ENCODE results near the gene KRTAP5-7. TPM values are rescaled to one million over a fixed set of nuclear protein-coding genes. Genes with fewer than 3 reads are reported as not detected.

KRTAP5-7 gene
- total RNA-seq, 2 donors from 2014 or later = not detected

- Mint-ChIP-seq H3K9me3 (no peaks in the 10 kb centered on the region), H3K27me3 (ENCODE audit: insufficient read depth) (no peaks in the 10 kb centered on the region), H3K36me3 (ENCODE audit: low read depth) (peaks cover 74% of the 10 kb centered on the region), H3K4me1 (peaks cover 11% of the 10 kb centered on the region), H3K4me3 (no peak overlapping the region), H3K27ac (no peak overlapping the region)
- Histone ChIP-seq H3K9ac (ENCODE audit: extremely low read depth, low read length, poor library complexity, severe bottlenecking) (no peak overlapping the region), H3K4me1 (ENCODE audit: control insufficient read depth, insufficient read depth, low read length) (peaks cover 2% of the 10 kb centered on the region), H3K4me3 (ENCODE audit: low read length) (no peak overlapping the region), H3K36me3 (ENCODE audit: control insufficient read depth, insufficient read depth, low read length) (peaks cover 60% of the 10 kb centered on the region), H3K27me3 (ENCODE audit: control insufficient read depth, insufficient read depth, low read length, poor library complexity, severe bottlenecking) (no peaks in the 10 kb centered on the region), H3K9me3 (ENCODE audit: control insufficient read depth, low read length) (peaks cover 8% of the 10 kb centered on the region), H3K27ac (ENCODE audit: low read depth, low read length) (no peak overlapping the region)
- DNase-seq = no peak
- WGBS, 2 experiments (ENCODE audit: insufficient coverage in 1 of 2, insufficient read length in 1 of 2) = 83% methylated on average over 6 of the region's 6 CpGs
- TF ChIP-seq CTCF (conservative IDR thresholded peaks at IDR 0.05) = no peak
Measured at GRCh38 chr11:71483692-71484091, 43.4 kb upstream of the KRTAP5-7 start.

GRCh38 chr11:71484248-71485062 lies 42.6 kb upstream of the KRTAP5-7 start:
- Mint-ChIP-seq H3K27ac (no peak overlapping the region), H3K4me1 (peaks cover 15% of the 10 kb centered on the region), H3K9me3 (no peaks in the 10 kb centered on the region), H3K4me3 (no peak overlapping the region), H3K27me3 (ENCODE audit: insufficient read depth) (no peaks in the 10 kb centered on the region), H3K36me3 (ENCODE audit: low read depth) (peaks cover 77% of the 10 kb centered on the region)
- peaks cover 8% of the 10 kb centered on the region for H3K9me3 ChIP-seq (ENCODE audit: control insufficient read depth, low read length)
- 93 to 94% methylated on average over 21 to 23 of the region's 23 CpGs for WGBS, 2 experiments (ENCODE audit: insufficient coverage in 1 of 2, insufficient read length in 1 of 2)
- H3K36me3 ChIP-seq (ENCODE audit: control insufficient read depth, insufficient read depth, low read length) = peaks cover 62% of the 10 kb centered on the region
- DNase-seq = no peak
- no peak overlapping the region for H3K9ac ChIP-seq (ENCODE audit: extremely low read depth, low read length, poor library complexity, severe bottlenecking)
- H3K4me3 ChIP-seq (ENCODE audit: low read length) = no peak overlapping the region
- no peaks in the 10 kb centered on the region for H3K27me3 ChIP-seq (ENCODE audit: control insufficient read depth, insufficient read depth, low read length, poor library complexity, severe bottlenecking)
- no peak overlapping the region for H3K27ac ChIP-seq (ENCODE audit: low read depth, low read length)
- no peak for TF ChIP-seq CTCF (conservative IDR thresholded peaks at IDR 0.05)
- peaks cover 2% of the 10 kb centered on the region for H3K4me1 ChIP-seq (ENCODE audit: control insufficient read depth, insufficient read depth, low read length)

- H3K27ac ChIP-seq (ENCODE audit: low read depth, low read length) = no peak overlapping the region
- no peak overlapping the region for H3K4me3 ChIP-seq (ENCODE audit: low read length)
- Mint-ChIP-seq H3K4me1 (peaks cover 15% of the 10 kb centered on the region), H3K9me3 (no peaks in the 10 kb centered on the region), H3K4me3 (no peak overlapping the region), H3K27me3 (ENCODE audit: insufficient read depth) (no peaks in the 10 kb centered on the region), H3K27ac (no peak overlapping the region), H3K36me3 (ENCODE audit: low read depth) (peaks cover 77% of the 10 kb centered on the region)
- H3K4me1 ChIP-seq (ENCODE audit: control insufficient read depth, insufficient read depth, low read length) = peaks cover 2% of the 10 kb centered on the region
- DNase-seq = no peak
- H3K27me3 ChIP-seq (ENCODE audit: control insufficient read depth, insufficient read depth, low read length, poor library complexity, severe bottlenecking) = no peaks in the 10 kb centered on the region
- WGBS, 2 experiments (ENCODE audit: insufficient coverage in 1 of 2, insufficient read length in 1 of 2) = 92 to 93% methylated on average over 5 to 6 of the region's 6 CpGs
- no peak for TF ChIP-seq CTCF (conservative IDR thresholded peaks at IDR 0.05)
- no peak overlapping the region for H3K9ac ChIP-seq (ENCODE audit: extremely low read depth, low read length, poor library complexity, severe bottlenecking)
- H3K9me3 ChIP-seq (ENCODE audit: control insufficient read depth, low read length) = peaks cover 8% of the 10 kb centered on the region
- H3K36me3 ChIP-seq (ENCODE audit: control insufficient read depth, insufficient read depth, low read length) = peaks cover 62% of the 10 kb centered on the region
Measured at GRCh38 chr11:71485063-71485399, 42.0 kb upstream of the KRTAP5-7 start.
